RWPE1 (cell line): ENCODE measurements around the gene OVCA2.

ENCODE experiments used
- CTCF ChIA-PET: fragments of 350-600 bp; sonication (Branson Sonifier 250); formaldehyde crosslinking; extraction: SDS; loops from one replicate; lab custom pipeline; 2021; lab: Yijun Ruan, JAX
- POLR2A ChIA-PET: fragments of 400-600 bp; formaldehyde crosslinking; extraction: SDS; loops from one replicate; lab custom pipeline; 2020; ENCODE audit warnings: antibody characterized with exemption; ENCODE audit not compliant: low non-redundant PET; lab: Yijun Ruan, JAX
- DNase-seq: peaks from one replicate; pipeline ENCODE4 v3.0.0; 2012; ENCODE audit warnings: low spot score
- H3K27ac ChIP-seq: fragments of 450-650 bp; 2 replicates; pipeline ENCODE4 v1.5.1; 2017
- CTCF ChIP-seq: fragments of 450-650 bp; conservative IDR thresholded peaks from 2 replicates; pipeline ENCODE4 v1.5.1; 2017; ENCODE audit warnings: low read depth, mild to moderate bottlenecking

OVCA2 gene

GRCh38 chr17:1997289-1997926, 44.4 kb upstream of the OVCA2 start:
- CTCF ChIA-PET = interaction anchor here (0.5 to 0.6 kb wide), 2 partner anchors 67 to 87 kb away, joined by 3 read pairs; no protein-coding TSS in a partner anchor

GRCh38 chr17:1997927-1998742, 43.7 kb upstream of the OVCA2 start:
- POLR2A ChIA-PET = no interaction called here
- CTCF ChIA-PET = no interaction called here
- DNase-seq = no peak
- no peak for TF ChIP-seq CTCF
- H3K27ac ChIP-seq = peak overlapping the region; percentile 91

More at GRCh38 chr17:1997289-1997926, 44.4 kb upstream of the OVCA2 start:
- H3K27ac ChIP-seq = peak overlapping the region; percentile 91
- no peak for TF ChIP-seq CTCF
- DNase-seq = no peak
- POLR2A ChIA-PET = no interaction called here

GRCh38 chr17:1999557-2000251, 42.1 kb upstream of the OVCA2 start:
- peak overlapping the region; percentile 91 for H3K27ac ChIP-seq

DNA sequence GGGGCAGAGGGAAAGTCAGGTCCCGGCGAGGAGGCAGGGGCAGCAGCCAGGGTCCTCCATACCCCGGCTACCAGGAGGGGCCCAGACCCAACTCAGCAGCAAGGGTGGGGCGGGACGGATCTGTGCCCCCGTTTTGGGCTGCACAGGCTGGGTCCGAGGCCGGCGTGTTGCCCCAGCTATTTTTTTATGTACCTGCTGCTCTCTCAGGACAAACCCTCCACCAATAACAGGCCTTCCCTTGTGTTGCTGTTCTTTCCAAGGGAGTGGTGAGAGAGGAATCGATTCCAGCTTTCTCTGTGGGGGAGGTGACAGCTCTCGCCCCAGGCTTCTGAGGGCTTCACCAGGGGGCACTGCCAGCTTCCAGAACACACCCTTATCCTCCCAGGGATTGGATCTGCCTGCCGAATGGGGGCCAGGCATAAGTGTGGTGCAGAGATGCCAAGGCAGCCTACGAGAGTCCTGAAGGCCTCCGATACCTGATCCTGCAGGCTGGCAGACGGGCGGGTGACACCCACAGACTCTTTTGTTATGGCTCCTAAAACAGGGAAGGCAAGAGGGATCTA, 39.0 kb upstream of the OVCA2 start:
- DNase-seq = no peak
- H3K27ac ChIP-seq = peak overlapping the region; percentile 55
- ChIA-PET POLR2A (no interaction called here), CTCF (no interaction called here)
- TF ChIP-seq CTCF = no peak

More at GRCh38 chr17:1999557-2000251, 42.1 kb upstream of the OVCA2 start:
- ChIA-PET CTCF (interaction anchor here (0.6 to 1.0 kb wide), 2 partner anchors 91 to 856 kb away, joined by 3 read pairs; no protein-coding TSS in a partner anchor), POLR2A (interaction anchor here (0.5 to 0.6 kb wide), 2 partner anchors 12 to 160 kb away, joined by 3 to 6 read pairs; no protein-coding TSS in a partner anchor)
- DNase-seq = no peak
- no peak for TF ChIP-seq CTCF

DNA sequence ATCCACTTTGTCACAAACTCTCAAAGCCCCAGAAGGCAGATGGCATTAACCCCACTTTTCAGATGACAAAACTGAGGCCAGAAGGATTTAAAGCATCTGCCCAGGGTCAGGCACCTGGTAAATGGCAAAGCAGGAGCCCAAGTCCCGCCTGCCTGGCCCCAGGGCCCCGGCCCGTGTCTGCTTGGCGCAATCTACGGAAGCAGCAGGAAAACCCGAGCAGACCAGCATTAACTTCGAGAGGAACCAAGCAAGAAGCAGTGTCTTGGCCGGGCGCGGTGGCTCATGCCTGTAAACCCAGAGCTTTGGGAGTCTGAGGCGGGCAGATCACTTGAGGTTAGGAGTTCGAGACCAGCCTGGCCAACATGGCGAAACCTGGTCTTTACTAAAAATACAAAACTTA, 38.3 kb upstream of the OVCA2 start:
- no peak overlapping the region for H3K27ac ChIP-seq
- TF ChIP-seq CTCF = no peak
- ChIA-PET POLR2A (no interaction called here), CTCF (no interaction called here)
- no peak for DNase-seq
